H1 (cell line): ENCODE data around the gene FAM50B. TPM values are rescaled to one million over a fixed set of nuclear protein-coding genes. Genes with fewer than 3 reads are reported as not detected.

Source experiments
- CTCF ChIA-PET: fragments of 300-600 bp; sonication (Branson Sonifier 250); formaldehyde crosslinking; loops from one replicate; lab custom pipeline; 2021; ENCODE audit not compliant: partially characterized antibody; lab: Charles Lee
- POLR2A ChIA-PET: fragments of 300-600 bp; sonication (Branson Sonifier 250); formaldehyde crosslinking; loops from one replicate; lab custom pipeline; 2021; ENCODE audit warnings: inconsistent platforms; ENCODE audit not compliant: partially characterized antibody; lab: Charles Lee
- DNase-seq, 2 experiments: peaks; one replicate each; pipeline versions ENCODE4 v3.0.0 to v3.0.0-alpha.2; 2010 to 2022; ENCODE audit warnings: low spot score in 2 of 2, low read depth in 1 of 2, mixed read lengths in 1 of 2
- FAIRE-seq: peaks from 2 replicates; lab custom pipeline; 2011; peaks lifted over from hg19 to GRCh38; lab: Jason Lieb, UNC
- H2AFZ ChIP-seq: 2 replicates; pipeline ENCODE4 v1.8.1; 2012; ENCODE audit warnings: low read length, inconsistent platforms
- H2AK5ac ChIP-seq: 2 replicates; pipeline ENCODE4 v1.6.1; 2013; ENCODE audit warnings: low read depth, low read length
- H2BK120ac ChIP-seq: replicated peaks from 2 replicates; pipeline ENCODE3; 2013; ENCODE audit warnings: low read depth, low read length, inconsistent platforms
- H2BK12ac ChIP-seq: 2 replicates; pipeline ENCODE4 v1.6.1; 2013; ENCODE audit warnings: low read depth, low read length
- H2BK15ac ChIP-seq: 2 replicates; pipeline ENCODE4 v1.6.1; 2013; ENCODE audit warnings: low read length
- H2BK20ac ChIP-seq: 2 replicates; pipeline ENCODE4 v1.6.1; 2013; ENCODE audit warnings: low read length
- H2BK5ac ChIP-seq: 2 replicates; pipeline ENCODE4 v1.6.1; 2013; ENCODE audit warnings: low read depth, low read length
- H3K14ac ChIP-seq: 2 replicates; pipeline ENCODE4 v1.6.1; 2013; ENCODE audit warnings: inconsistent platforms; ENCODE audit not compliant: insufficient read length
- H3K18ac ChIP-seq: 2 replicates; pipeline ENCODE4 v1.6.1; 2013; ENCODE audit warnings: low read length; ENCODE audit errors: extremely low read depth
- H3K23ac ChIP-seq: 2 replicates; pipeline ENCODE4 v1.6.1; 2013; ENCODE audit warnings: inconsistent platforms; ENCODE audit not compliant: insufficient read length
- H3K23me2 ChIP-seq: 2 replicates; pipeline ENCODE4 v1.6.1; 2013; ENCODE audit warnings: low read depth, low read length
- H3K27ac ChIP-seq: 2 replicates; pipeline ENCODE4 v1.6.1; 2011; ENCODE audit warnings: low read depth, low read length, inconsistent platforms
- H3K27me3 ChIP-seq, 4 experiments: replicated peaks in 1 of 4; 1 replicate in 1 of 4; 2 replicates in 3 of 4; pipeline versions ENCODE4 v1.6.1 to v1.8.1; 2011 to 2013; ENCODE audit warnings: low read length in 3 of 4, mild to moderate bottlenecking in 3 of 4, inconsistent platforms in 2 of 4, mixed read lengths in 2 of 4, moderate library complexity in 1 of 4; ENCODE audit not compliant: control insufficient read depth in 3 of 4, insufficient read depth in 3 of 4; ENCODE audit errors: extremely low read depth in 1 of 4
- H3K36me3 ChIP-seq, 4 experiments: 2 replicates each; pipeline versions ENCODE4 v1.6.1 to v1.8.1; 2011 to 2013; ENCODE audit warnings: mild to moderate bottlenecking in 4 of 4, low read length in 3 of 4, moderate library complexity in 2 of 4, control low read depth in 1 of 4, inconsistent platforms in 1 of 4; ENCODE audit not compliant: insufficient read depth in 4 of 4, control insufficient read depth in 2 of 4
- H3K4ac ChIP-seq: replicated peaks from 2 replicates; pipeline ENCODE3; 2013; ENCODE audit warnings: low read length, low read depth, mixed read lengths, inconsistent platforms; ENCODE audit not compliant: insufficient read length
- H3K4me1 ChIP-seq, 4 experiments: replicated peaks in 1 of 4; 1 replicate in 1 of 4; 2 replicates in 3 of 4; pipeline versions ENCODE4 v1.6.1 to v1.8.1; 2011 to 2013; ENCODE audit warnings: low read length in 3 of 4, inconsistent platforms in 2 of 4, mixed read lengths in 1 of 4; ENCODE audit not compliant: insufficient read depth in 4 of 4, control insufficient read depth in 3 of 4
- H3K4me2 ChIP-seq, 2 experiments: 2 replicates each; pipeline versions ENCODE4 v1.6.1 to v1.8.1; 2011 to 2013; ENCODE audit warnings: low read depth in 2 of 2, low read length in 2 of 2, control low read depth in 1 of 2, inconsistent platforms in 1 of 2, mild to moderate bottlenecking in 1 of 2; ENCODE audit not compliant: insufficient read depth in 1 of 2
- H3K4me3 ChIP-seq, 4 experiments: fragments of 200-600, 300-600 bp in 1 of 4; sonication (generic), shearing (Covaris generic), sonication (Bioruptor Twin) in 1 of 4; 2 replicates each; pipeline versions ENCODE4 v1.5.1 to v1.8.1; 2011 to 2016; ENCODE audit warnings: low read length in 4 of 4, low read depth in 3 of 4, control low read depth in 2 of 4, inconsistent platforms in 2 of 4, mild to moderate bottlenecking in 2 of 4, mixed read lengths in 1 of 4, moderate library complexity in 1 of 4; ENCODE audit not compliant: insufficient read depth in 2 of 4; ENCODE audit errors: extremely low read depth in 1 of 4
- H3K56ac ChIP-seq: replicated peaks from 2 replicates; pipeline ENCODE3; 2013; ENCODE audit warnings: low read depth, mild to moderate bottlenecking, mixed read lengths, low read length, inconsistent platforms; ENCODE audit not compliant: insufficient read length
- H3K79me1 ChIP-seq: 2 replicates; pipeline ENCODE4 v1.6.1; 2013; ENCODE audit warnings: low read depth, low read length, control low read depth
- H3K79me2 ChIP-seq, 2 experiments: 2 replicates each; pipeline versions ENCODE4 v1.6.1 to v1.8.1; 2012 to 2013; ENCODE audit warnings: low read length in 2 of 2, mild to moderate bottlenecking in 2 of 2, inconsistent platforms in 1 of 2; ENCODE audit not compliant: insufficient read depth in 2 of 2, control insufficient read depth in 1 of 2
- H3K9ac ChIP-seq, 4 experiments: replicated peaks in 1 of 4; 1 replicate in 1 of 4; 2 replicates in 3 of 4; pipeline versions ENCODE4 v1.6.1 to v1.8.1; 2011 to 2013; ENCODE audit warnings: low read depth in 3 of 4, low read length in 3 of 4, control low read depth in 2 of 4, mild to moderate bottlenecking in 2 of 4, moderate library complexity in 2 of 4, inconsistent platforms in 1 of 4; ENCODE audit errors: extremely low read depth in 1 of 4
- H3K9me3 ChIP-seq, 2 experiments: 2 replicates each; pipeline versions ENCODE4 v1.6.1 to v1.8.1; 2012 to 2013; ENCODE audit warnings: mild to moderate bottlenecking in 2 of 2, moderate library complexity in 2 of 2, control low read depth in 1 of 2, inconsistent platforms in 1 of 2, low read depth in 1 of 2, low read length in 1 of 2, mixed read lengths in 1 of 2; ENCODE audit not compliant: insufficient read depth in 2 of 2
- H4K20me1 ChIP-seq, 2 experiments: replicated peaks in 1 of 2; 2 replicates each; pipeline versions ENCODE3 to v1.8.1; 2011 to 2013; ENCODE audit warnings: inconsistent platforms in 2 of 2, low read length in 2 of 2, mild to moderate bottlenecking in 1 of 2; ENCODE audit not compliant: insufficient read depth in 2 of 2, control insufficient read depth in 1 of 2
- H4K5ac ChIP-seq: 2 replicates; pipeline ENCODE4 v1.6.1; 2013; ENCODE audit warnings: low read length, low read depth, mixed read lengths, inconsistent platforms; ENCODE audit not compliant: insufficient read length
- H4K8ac ChIP-seq: 2 replicates; pipeline ENCODE4 v1.8.0; 2013; ENCODE audit warnings: mild to moderate bottlenecking, moderate library complexity, low read length, inconsistent platforms; ENCODE audit not compliant: insufficient read depth; ENCODE audit errors: extremely low read depth
- H4K91ac ChIP-seq: replicated peaks from 2 replicates; pipeline ENCODE3; 2013; ENCODE audit warnings: low read length, mixed read lengths, inconsistent platforms; ENCODE audit not compliant: insufficient read length
- EGR1 ChIP-seq: IDR thresholded peaks from 2 replicates; pipeline ENCODE4 v1.6.1; 2011; ENCODE audit warnings: low read depth, low read length, borderline replicate concordance
- HDAC2 ChIP-seq, 2 experiments: fragments of 300-600 bp in 1 of 2; sonication (generic) in 1 of 2; IDR thresholded peaks; 2 replicates each; pipeline ENCODE4 v1.6.1; 2011 to 2012; ENCODE audit warnings: low read depth in 2 of 2, low read length in 2 of 2, mild to moderate bottlenecking in 2 of 2, moderate library complexity in 2 of 2, borderline replicate concordance in 1 of 2, inconsistent platforms in 1 of 2
- POLR2AphosphoS5 ChIP-seq: IDR thresholded peaks from 2 replicates; pipeline ENCODE4 v1.6.1; 2011; ENCODE audit warnings: low read depth, low read length
- WGBS, 2 experiments: shearing (Covaris generic) in 1 of 2; methylation state at CpG; one replicate each; pipeline versions ENCODE4 v1.1.6 to v1.1.7; 2013 to 2015; ENCODE audit warnings: low lambda C conversion rate in 2 of 2, mixed read lengths in 2 of 2, inconsistent platforms in 1 of 2, low coverage in 1 of 2, missing lambda C conversion rate in 1 of 2; ENCODE audit not compliant: insufficient replicate concordance in 2 of 2, insufficient coverage in 1 of 2, insufficient read length in 1 of 2; ENCODE audit errors: extremely low coverage in 1 of 2, missing lambda C conversion rate in 1 of 2; 5-methylcytosine and 5-hydroxymethylcytosine counted together
- polyA plus RNA-seq, 7 experiments: library from polyadenylated mRNA; depleted of rRNA in 3 of 7; stranded (reverse) in 5 of 7; unstranded in 2 of 7; fragments of >200 nt in 5 of 7; fragments of 200-250 nt in 2 of 7; gene quantifications; 1 replicate in 5 of 7; 2 replicates in 1 of 7; 4 replicates in 1 of 7; pipeline versions ENCODE4 v1.2.1 to v1.2.3, GENCODE V29; 2011 to 2013; ENCODE audit warnings: missing spikeins in 2 of 7, mixed read lengths in 2 of 7
- total RNA-seq: library from RNA; stranded (reverse); fragmentation: NEBNext Ultra II Directional; extraction: Animal tissue kit (Norgen Biotek cat#: 25700); gene quantifications from 2 replicates; pipeline ENCODE4 v1.2.1, GENCODE V29; 2021

Gene FAM50B
- total and polyA plus RNA-seq, 2 of the 8 experiments (the other 6 are each of a cell fraction or from before 2014, with no cell fraction given): 3.1 to 3.2 TPM

GRCh38 chr6:3857468-3858456, 8.6 kb downstream of the FAM50B start:
- no peak overlapping the region for H4K8ac ChIP-seq
- no peak overlapping the region for H3K18ac ChIP-seq
- H3K23me2 ChIP-seq: no peaks in the 10 kb centered on the region
- no peak overlapping the region for H3K4me3 ChIP-seq
- H3K23ac ChIP-seq: no peak overlapping the region
- H2BK5ac ChIP-seq: no peak overlapping the region
- no peak overlapping the region for H4K91ac ChIP-seq
- no peaks in the 10 kb centered on the region for H4K20me1 ChIP-seq
- no peak overlapping the region for H2AK5ac ChIP-seq
- no peaks in the 10 kb centered on the region for H3K36me3 ChIP-seq
- H2BK20ac ChIP-seq: no peak overlapping the region
- H3K4ac ChIP-seq: no peak overlapping the region
- WGBS, 2 experiments: 89% methylated on average over 14 of the region's 14 CpGs; no CpG with 5 or more reads in 1 of the 2 experiments
- H2BK12ac ChIP-seq: no peak overlapping the region
- no peak overlapping the region for H2BK15ac ChIP-seq
- no peak overlapping the region for H4K5ac ChIP-seq
- H3K9ac ChIP-seq: no peak overlapping the region
- no peak for TF ChIP-seq HDAC2 (IDR thresholded peaks at IDR 0.05; ENCODE audit: borderline replicate concordance in 1 of 2, low read depth in 2 of 2, low read length in 2 of 2)
- no peak for TF ChIP-seq POLR2AphosphoS5
- no peak for TF ChIP-seq EGR1
- H3K27me3 ChIP-seq: no peaks in the 10 kb centered on the region
- H3K4me2 ChIP-seq: no peak overlapping the region
- no peaks in the 10 kb centered on the region for H3K9me3 ChIP-seq
- H2BK120ac ChIP-seq: no peak overlapping the region
- peaks cover 0 to 4% (median 0%) of the 10 kb centered on the region in 4 experiments; a peak in 2 of 7 replicates for H3K4me1 ChIP-seq
- DNase-seq (peak in 1 of 2 experiments; percentile 32), FAIRE-seq (no peak)
- no peaks in the 10 kb centered on the region for H3K79me2 ChIP-seq
- POLR2A ChIA-PET: no interaction called here
- H3K79me1 ChIP-seq: no peaks in the 10 kb centered on the region
- no peak overlapping the region for H2AFZ ChIP-seq
- H3K14ac ChIP-seq: no peak overlapping the region
- CTCF ChIA-PET: interaction anchor here (1.2 to 11.3 kb wide), 4 partner anchors 9 to 121 kb away, joined by 6 to 124 read pairs (median 7); partner anchors contain the start of gene FAM50B
- no peak overlapping the region for H3K27ac ChIP-seq
- H3K56ac ChIP-seq: no peak overlapping the region
